ENCODE results near the gene PALM3. TPM values are rescaled to one million over a fixed set of nuclear protein-coding genes. Genes with fewer than 3 reads are reported as not detected.

Gene PALM3
- total RNA-seq, 1 donor from 2014 or later: not detected

GRCh38 chr19:14078411-14078810 is 16.5 kb upstream of the PALM3 start:
- no peak for DNase-seq (ENCODE audit: low read depth)
- Histone ChIP-seq H3K4me3 (ENCODE audit: low read depth, low read length) (no peak overlapping the region), H3K27me3 (ENCODE audit: control insufficient read depth, insufficient read depth, low read length) (no peaks in the 10 kb centered on the region), H3K36me3 (ENCODE audit: control insufficient read depth, insufficient read depth, low read length) (no peaks in the 10 kb centered on the region)
- no peak for TF ChIP-seq CTCF (IDR thresholded peaks at IDR 0.05; ENCODE audit: insufficient read depth, low read length, severe bottlenecking)
- no peak for FAIRE-seq

GRCh38 chr19:14073925-14074838 is 12.3 kb upstream of the PALM3 start:
- peak; percentile 30 for DNase-seq (ENCODE audit: low read depth)
- H3K36me3 ChIP-seq (ENCODE audit: control insufficient read depth, insufficient read depth, low read length): no peaks in the 10 kb centered on the region
- no peak for TF ChIP-seq CTCF (IDR thresholded peaks at IDR 0.05; ENCODE audit: insufficient read depth, low read length, severe bottlenecking)
- no peak for FAIRE-seq
- no peaks in the 10 kb centered on the region for H3K27me3 ChIP-seq (ENCODE audit: control insufficient read depth, insufficient read depth, low read length)
- peak overlapping the region; percentile 58 for H3K4me3 ChIP-seq (ENCODE audit: low read depth, low read length)

DNA sequence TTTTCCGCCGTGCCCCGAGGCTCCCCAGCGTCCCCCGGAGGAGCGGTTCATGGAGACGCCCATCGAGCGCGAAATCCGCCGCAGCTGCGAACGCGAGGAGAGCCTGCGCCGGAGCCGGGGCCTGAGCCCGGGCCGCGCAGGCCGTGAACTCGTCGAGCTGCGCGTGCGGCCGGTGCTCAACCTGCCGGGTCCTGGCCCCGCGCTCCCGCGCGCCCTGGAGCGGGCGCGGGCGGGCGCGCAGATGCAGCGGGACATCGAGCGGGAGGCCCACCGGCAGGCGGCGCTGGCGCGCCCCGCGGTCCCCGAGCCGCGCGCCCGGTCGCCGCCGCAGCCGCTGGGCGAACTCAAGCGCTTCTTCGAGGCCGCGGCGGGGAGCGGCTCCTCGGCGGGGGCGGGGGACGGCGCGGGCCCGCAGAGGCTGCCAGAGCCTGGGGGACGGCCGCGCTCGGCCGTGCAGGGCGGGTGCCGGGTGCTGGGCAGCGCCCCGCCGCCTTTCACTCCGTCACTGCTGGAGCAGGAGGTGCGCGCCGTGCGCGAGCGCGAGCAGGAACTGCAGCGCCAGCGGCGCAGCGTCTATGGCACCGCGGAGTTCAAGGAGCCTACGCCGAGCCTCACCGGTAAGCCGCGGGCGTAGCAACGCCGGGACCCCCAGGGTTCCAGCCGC is 11.5 kb upstream of the PALM3 start:
- no peak for FAIRE-seq
- DNase-seq (ENCODE audit: low read depth): peak; percentile 63
- Histone ChIP-seq H3K36me3 (ENCODE audit: control insufficient read depth, insufficient read depth, low read length) (no peaks in the 10 kb centered on the region), H3K27me3 (ENCODE audit: control insufficient read depth, insufficient read depth, low read length) (no peaks in the 10 kb centered on the region), H3K4me3 (ENCODE audit: low read depth, low read length) (peak overlapping the region; percentile 58)
- peak; percentile 43 for TF ChIP-seq CTCF (IDR thresholded peaks at IDR 0.05; ENCODE audit: insufficient read depth, low read length, severe bottlenecking)

DNA sequence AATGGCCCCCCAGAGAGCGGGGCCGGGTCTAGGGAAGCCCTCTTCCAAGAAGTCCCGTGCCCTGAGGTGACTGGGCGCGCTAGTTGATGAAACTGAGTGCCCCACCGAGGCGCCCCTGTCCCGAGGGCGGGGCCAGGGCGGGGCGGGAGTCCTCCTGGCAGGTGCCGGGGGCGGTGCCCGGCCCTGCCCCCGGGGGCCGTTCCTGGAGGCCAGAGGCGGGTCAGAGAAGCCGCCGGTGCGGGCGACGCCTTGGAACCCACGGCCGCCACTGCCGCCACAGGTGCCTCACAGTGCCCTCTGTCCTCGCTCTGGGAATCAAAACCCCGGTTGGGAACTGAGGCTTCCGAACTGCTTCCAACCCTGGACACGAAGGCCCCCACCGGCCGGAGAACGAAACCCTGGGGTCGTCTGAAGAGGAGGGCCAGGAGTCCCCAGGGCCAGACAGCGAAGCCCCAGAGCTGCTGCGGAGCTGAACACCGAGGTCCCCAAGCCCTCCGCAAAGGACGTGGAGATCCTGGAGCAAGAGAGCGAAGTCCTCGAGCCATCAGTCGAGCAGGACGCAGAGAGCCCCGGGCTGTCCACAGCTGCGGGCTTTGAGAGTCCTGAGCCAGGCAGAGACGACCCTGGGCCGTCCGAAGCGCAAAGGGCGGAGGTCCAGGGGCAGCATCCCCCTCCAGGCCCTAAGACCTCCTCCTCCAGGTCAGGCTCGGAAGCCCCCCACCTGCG is 10.8 kb upstream of the PALM3 start, which contains the start of gene MISP3:
Gene MISP3 (plus strand): TSS at position 252 of the 726 bp plus-strand sequence. CDS start 524 bp downstream, outside the sequence.
- DNase-seq (ENCODE audit: low read depth): no peak
- Histone ChIP-seq H3K36me3 (ENCODE audit: control insufficient read depth, insufficient read depth, low read length) (no peaks in the 10 kb centered on the region), H3K4me3 (ENCODE audit: low read depth, low read length) (peak within 1 kb of the TSS; percentile 58), H3K27me3 (ENCODE audit: control insufficient read depth, insufficient read depth, low read length) (no peaks in the 10 kb centered on the region)
- no peak for FAIRE-seq
- TF ChIP-seq CTCF (IDR thresholded peaks at IDR 0.05; ENCODE audit: insufficient read depth, low read length, severe bottlenecking): no peak

DNA sequence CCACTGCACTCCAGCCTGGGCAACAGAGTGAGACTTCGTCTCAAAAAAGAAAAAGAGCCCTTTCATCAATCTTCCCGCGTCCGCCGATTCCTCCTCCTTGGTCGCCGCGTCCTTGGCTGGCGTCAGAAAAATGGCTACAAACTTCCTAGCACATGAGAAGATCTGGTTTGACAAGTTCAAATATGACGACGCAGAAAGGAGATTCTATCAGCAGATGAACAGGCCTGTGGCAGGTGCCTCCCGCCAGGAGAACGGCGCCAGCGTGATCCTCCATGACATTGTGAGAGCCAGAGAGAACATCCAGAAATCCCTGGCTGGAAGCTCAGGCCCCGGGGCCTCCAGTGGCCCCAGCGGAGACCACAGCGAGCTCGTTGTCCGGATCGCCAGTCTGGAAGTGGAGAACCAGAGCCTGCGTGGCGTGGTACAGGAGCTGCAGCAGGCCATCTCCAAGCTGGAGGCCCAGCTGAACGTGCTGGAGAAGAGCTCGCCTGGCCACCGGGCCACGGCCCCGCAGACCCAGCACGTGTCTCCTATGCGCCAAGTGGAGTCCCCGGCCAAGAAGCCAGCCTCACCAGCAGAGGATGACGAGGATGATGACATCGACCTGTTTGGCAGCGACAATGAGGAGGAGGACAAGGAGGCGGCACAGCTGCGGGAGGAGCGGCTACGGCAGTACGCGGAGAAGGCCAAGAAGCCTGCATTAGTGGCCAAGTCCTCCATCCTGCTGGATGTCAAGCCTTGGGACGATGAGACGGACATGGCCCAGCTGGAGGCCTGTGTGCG is 8.6 kb upstream of the PALM3 start:
- Histone ChIP-seq H3K27me3 (ENCODE audit: control insufficient read depth, insufficient read depth, low read length) (no peaks in the 10 kb centered on the region), H3K36me3 (ENCODE audit: control insufficient read depth, insufficient read depth, low read length) (no peaks in the 10 kb centered on the region), H3K4me3 (ENCODE audit: low read depth, low read length) (no peak overlapping the region)
- DNase-seq (ENCODE audit: low read depth): no peak
- no peak for FAIRE-seq
- no peak for TF ChIP-seq CTCF (IDR thresholded peaks at IDR 0.05; ENCODE audit: insufficient read depth, low read length, severe bottlenecking)

Measured in bronchial epithelial cell (primary cell).